IMR-90 (cell line): ENCODE measurements around the gene SSU72. TPM values are rescaled to one million over a fixed set of nuclear protein-coding genes. Genes with fewer than 3 reads are reported as not detected.

Source experiments
- ATAC-seq: fragments of 200-7000 bp; cut with Tn5 transposase; 2 replicates; pipeline ENCODE4 v1.9.1; 2020; ENCODE audit warnings: low read depth, mild to moderate bottlenecking, moderate library complexity
- BruUV-seq: library from RNA; stranded (reverse); fragments of 400-500 nt; replicated peaks from 2 replicates; lab custom pipeline; 2021; lab: Mats Ljungman, UMichigan
- CTCF ChIA-PET: fragments of 300-600 bp; formaldehyde crosslinking; extraction: SDS; loops from one replicate; lab custom pipeline; 2021; ENCODE audit warnings: antibody characterized with exemption; lab: Yijun Ruan, JAX
- POLR2A ChIA-PET: fragments of 300-600 bp; sonication (Branson Sonifier 250); formaldehyde crosslinking; loops from one replicate; lab custom pipeline; 2022; ENCODE audit warnings: antibody characterized with exemption; ENCODE audit not compliant: unreplicated experiment; lab: Charles Lee
- DNase-seq: peaks from one replicate; pipeline ENCODE4 v3.0.0; 2013
- H2AFZ ChIP-seq: replicated peaks from 2 replicates; pipeline ENCODE3; 2013; ENCODE audit warnings: low read length, mild to moderate bottlenecking; ENCODE audit not compliant: poor library complexity
- H2AK5ac ChIP-seq: 2 replicates; pipeline ENCODE4 v1.6.1; 2013; ENCODE audit warnings: low read depth, low read length, inconsistent platforms
- H2AK9ac ChIP-seq: replicated peaks from 2 replicates; pipeline ENCODE3; 2013; ENCODE audit warnings: mild to moderate bottlenecking, low read depth, low read length, moderate library complexity; ENCODE audit not compliant: poor library complexity
- H2BK120ac ChIP-seq: 2 replicates; pipeline ENCODE4 v1.6.1; 2013; ENCODE audit warnings: low read depth, low read length, inconsistent platforms
- H2BK15ac ChIP-seq: 3 replicates; pipeline ENCODE4 v1.6.1; 2013; ENCODE audit warnings: low read depth, low read length, inconsistent platforms
- H2BK20ac ChIP-seq: 2 replicates; pipeline ENCODE4 v1.6.1; 2013; ENCODE audit warnings: low read depth, mild to moderate bottlenecking, inconsistent platforms, low read length, moderate library complexity
- H2BK5ac ChIP-seq: 2 replicates; pipeline ENCODE4 v1.6.1; 2013; ENCODE audit warnings: mild to moderate bottlenecking, low read depth, low read length, inconsistent platforms; ENCODE audit not compliant: poor library complexity, severe bottlenecking
- H3K14ac ChIP-seq: replicated peaks from 2 replicates; pipeline ENCODE4 v1.6.1; 2013; ENCODE audit warnings: low read depth, low read length, inconsistent platforms
- H3K18ac ChIP-seq: 2 replicates; pipeline ENCODE4 v1.6.1; 2013; ENCODE audit warnings: low read depth, low read length, control low read depth
- H3K23ac ChIP-seq: 2 replicates; pipeline ENCODE4 v1.6.1; 2013; ENCODE audit warnings: low read depth, low read length, inconsistent platforms
- H3K27ac ChIP-seq: 2 replicates; pipeline ENCODE4 v1.5.1; 2013; ENCODE audit warnings: mild to moderate bottlenecking, control low read depth, low read length; ENCODE audit not compliant: insufficient read depth
- H3K27me3 ChIP-seq: 2 replicates; pipeline ENCODE4 v1.6.1; 2013; ENCODE audit warnings: low read length; ENCODE audit not compliant: control insufficient read depth, insufficient read depth
- H3K36me3 ChIP-seq: 2 replicates; pipeline ENCODE4 v1.6.1; 2013; ENCODE audit warnings: low read length, mixed read lengths; ENCODE audit not compliant: control insufficient read depth, insufficient read depth
- H3K4ac ChIP-seq: 2 replicates; pipeline ENCODE4 v1.6.1; 2013; ENCODE audit warnings: low read depth, low read length, inconsistent platforms
- H3K4me1 ChIP-seq: 2 replicates; pipeline ENCODE4 v1.6.1; 2013; ENCODE audit warnings: low read length, mixed read lengths; ENCODE audit not compliant: control insufficient read depth, insufficient read depth
- H3K4me2 ChIP-seq: 2 replicates; pipeline ENCODE4 v1.6.1; 2013; ENCODE audit warnings: low read depth, mild to moderate bottlenecking, control low read depth, low read length, moderate library complexity
- H3K4me3 ChIP-seq: 2 replicates; pipeline ENCODE4 v1.5.1; 2013; ENCODE audit warnings: low read depth, mild to moderate bottlenecking, control low read depth, low read length, moderate library complexity; ENCODE audit not compliant: insufficient read depth
- H3K56ac ChIP-seq: 2 replicates; pipeline ENCODE4 v1.6.1; 2013; ENCODE audit warnings: low read length, inconsistent platforms; ENCODE audit not compliant: insufficient read depth; ENCODE audit errors: extremely low read depth
- H3K79me1 ChIP-seq, 2 experiments: 2 replicates each; pipeline ENCODE4 v1.6.1; 2013; ENCODE audit warnings: low read length in 2 of 2, inconsistent platforms in 1 of 2, low read depth in 1 of 2
- H3K9ac ChIP-seq: 2 replicates; pipeline ENCODE4 v1.6.1; 2013; ENCODE audit warnings: low read depth, low read length, control low read depth
- H3K9me1 ChIP-seq: 2 replicates; pipeline ENCODE4 v1.6.1; 2013; ENCODE audit warnings: low read length, inconsistent platforms; ENCODE audit not compliant: insufficient read depth
- H3K9me3 ChIP-seq: 2 replicates; pipeline ENCODE4 v1.6.1; 2013; ENCODE audit warnings: low read length; ENCODE audit not compliant: control insufficient read depth, insufficient read depth
- H4K20me1 ChIP-seq: 2 replicates; pipeline ENCODE4 v1.6.1; 2013; ENCODE audit warnings: low read length, inconsistent platforms; ENCODE audit not compliant: insufficient read depth
- H4K5ac ChIP-seq: 2 replicates; pipeline ENCODE4 v1.6.1; 2013; ENCODE audit warnings: mild to moderate bottlenecking, low read depth, low read length, control low read depth
- H4K8ac ChIP-seq, 2 experiments: 2 replicates each; pipeline ENCODE4 v1.6.1; 2013; ENCODE audit warnings: low read depth in 2 of 2, low read length in 2 of 2, control low read depth in 1 of 2, inconsistent platforms in 1 of 2
- H4K91ac ChIP-seq: 2 replicates; pipeline ENCODE4 v1.6.1; 2013; ENCODE audit warnings: low read depth, low read length, inconsistent platforms; ENCODE audit not compliant: insufficient read depth
- CEBPB ChIP-seq: IDR thresholded peaks from 2 replicates; pipeline ENCODE4 v1.6.1; 2012; ENCODE audit warnings: low read depth, low read length, improper control_type of control experiment
- CHD1 ChIP-seq: IDR thresholded peaks from 2 replicates; pipeline ENCODE4 v1.6.1; 2012; ENCODE audit warnings: low read depth, low read length, improper control_type of control experiment
- MAFK ChIP-seq: IDR thresholded peaks from 2 replicates; pipeline ENCODE4 v1.6.1; 2012; ENCODE audit warnings: low read depth, low read length, improper control_type of control experiment
- RAD21 ChIP-seq: IDR thresholded peaks from 2 replicates; pipeline ENCODE4 v1.6.1; 2012; ENCODE audit warnings: low read length, improper control_type of control experiment
- RCOR1 ChIP-seq: IDR thresholded peaks from 2 replicates; pipeline ENCODE4 v1.6.1; 2012; ENCODE audit warnings: mild to moderate bottlenecking, low read length, improper control_type of control experiment; ENCODE audit not compliant: insufficient replicate concordance
- SMC3 ChIP-seq: fragments of 150-350 bp; IDR thresholded peaks from 2 replicates; pipeline ENCODE4 v1.6.1; 2016; ENCODE audit warnings: low read depth, mild to moderate bottlenecking, antibody characterized with exemption, low read length, moderate library complexity
- WGBS, 2 experiments: methylation state at CpG; one replicate each; pipeline versions ENCODE4 v1.1.5 to v1.1.7; 2013; ENCODE audit warnings: missing lambda C conversion rate in 2 of 2; ENCODE audit not compliant: insufficient read length in 1 of 2; ENCODE audit errors: extremely low coverage in 2 of 2; 5-methylcytosine and 5-hydroxymethylcytosine counted together
- dilution Hi-C: fragments of 300-500 bp; cut with HindIII; formaldehyde crosslinking; loops from one replicate; pipeline ENCODE4 v1.14.3; 2018; ENCODE audit warnings: low sequenced_read_pairs; ENCODE audit not compliant: unreplicated experiment
- in situ Hi-C: fragments of 300-500 bp; cut with MboI; formaldehyde crosslinking; loops from 3 replicates; pipeline ENCODE4 v1.14.3; 2019; ENCODE audit warnings: low sequenced_read_pairs, inconsistent platforms, mixed read lengths
- intact Hi-C: fragments of 100-400 bp; cut with micrococcal nuclease; formaldehyde crosslinking; loops from 2 replicates; pipeline ENCODE4 v1.10.0; 2022
- polyA plus RNA-seq, 3 experiments: library from polyadenylated mRNA; depleted of rRNA; stranded (reverse); fragments of >200 nt; gene quantifications; 2 replicates each; pipeline ENCODE4 v1.2.3, GENCODE V29; 2012; ENCODE audit warnings: low replicate concordance in 1 of 3
- total RNA-seq: library from RNA; depleted of rRNA; stranded (reverse); fragments of >200 nt; gene quantifications from 2 replicates; pipeline ENCODE4 v1.2.3, GENCODE V29; 2012
- TF ChIP-seq, protein P1 (sequence below): conservative IDR thresholded peaks from 2 replicates; pipeline ENCODE4 v1.5.1; 2012; ENCODE audit warnings: mild to moderate bottlenecking, low read depth, low read length, improper control_type of control experiment

The SSU72 gene
- total and polyA plus RNA-seq, 2 of the 4 experiments (the other 2 are of a cell fraction): 33.7 to 88.4 TPM

DNA sequence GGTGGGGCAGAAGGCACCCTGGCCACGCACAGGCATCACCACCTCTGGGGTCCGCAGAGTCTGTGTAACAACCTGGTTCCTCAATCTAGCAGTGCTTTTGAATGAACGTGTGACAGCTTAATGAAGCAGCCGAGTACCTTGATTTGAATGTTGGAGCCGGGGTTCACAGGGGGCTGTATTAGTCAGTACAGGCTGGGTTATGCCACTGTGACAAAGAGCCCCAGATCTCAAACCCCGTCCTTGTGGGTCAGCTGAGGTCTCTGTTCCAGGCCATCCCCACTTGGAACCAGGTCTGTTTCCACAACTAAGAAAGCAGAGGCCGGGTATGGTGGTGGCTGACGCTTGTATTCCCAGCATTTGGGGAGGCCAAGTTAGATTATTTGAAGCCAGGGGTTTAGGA lies 44.7 kb downstream of the SSU72 start:
- Histone ChIP-seq H2AFZ (no peak overlapping the region), H3K27me3 (no peaks in the 10 kb centered on the region), H3K4me2 (no peak overlapping the region), H3K9me3 (peaks cover 6% of the 10 kb centered on the region), H3K36me3 (peaks cover 38% of the 10 kb centered on the region), H3K79me1 (peaks cover 0 to 6% of the 10 kb centered on the region in 2 experiments; a peak in 2 of 4 replicates), H2BK5ac (no peak overlapping the region), H3K14ac (no peak overlapping the region), H3K9ac (no peak overlapping the region), H4K20me1 (peaks cover 3% of the 10 kb centered on the region; the same call in 1 of the 2 replicates), H3K23ac (no peak overlapping the region), H4K5ac (no peak overlapping the region), H2BK120ac (no peak overlapping the region), H2BK20ac (no peak overlapping the region), H3K4me3 (no peak overlapping the region), H3K56ac (no peak overlapping the region), H3K18ac (no peak overlapping the region), H3K4me1 (no peaks in the 10 kb centered on the region), H2AK9ac (no peak overlapping the region), H4K8ac (no peak overlapping the region), H3K9me1 (no peaks in the 10 kb centered on the region), H2BK15ac (no peak overlapping the region), H3K4ac (no peak overlapping the region), H4K91ac (no peak overlapping the region), H3K27ac (no peak overlapping the region), H2AK5ac (no peak overlapping the region)
- ATAC-seq (no peak), DNase-seq (no peak)
- CTCF ChIA-PET: no interaction called here
- dilution Hi-C loops (no loop called here), intact Hi-C loops (no loop called here), in situ Hi-C loops (no loop called here)
- WGBS, 2 experiments: no CpG with 5 or more reads among the region's 8 CpGs
- BruUV-seq: no TSS peak
- POLR2A ChIA-PET: no interaction called here
- TF ChIP-seq, protein P1, sequence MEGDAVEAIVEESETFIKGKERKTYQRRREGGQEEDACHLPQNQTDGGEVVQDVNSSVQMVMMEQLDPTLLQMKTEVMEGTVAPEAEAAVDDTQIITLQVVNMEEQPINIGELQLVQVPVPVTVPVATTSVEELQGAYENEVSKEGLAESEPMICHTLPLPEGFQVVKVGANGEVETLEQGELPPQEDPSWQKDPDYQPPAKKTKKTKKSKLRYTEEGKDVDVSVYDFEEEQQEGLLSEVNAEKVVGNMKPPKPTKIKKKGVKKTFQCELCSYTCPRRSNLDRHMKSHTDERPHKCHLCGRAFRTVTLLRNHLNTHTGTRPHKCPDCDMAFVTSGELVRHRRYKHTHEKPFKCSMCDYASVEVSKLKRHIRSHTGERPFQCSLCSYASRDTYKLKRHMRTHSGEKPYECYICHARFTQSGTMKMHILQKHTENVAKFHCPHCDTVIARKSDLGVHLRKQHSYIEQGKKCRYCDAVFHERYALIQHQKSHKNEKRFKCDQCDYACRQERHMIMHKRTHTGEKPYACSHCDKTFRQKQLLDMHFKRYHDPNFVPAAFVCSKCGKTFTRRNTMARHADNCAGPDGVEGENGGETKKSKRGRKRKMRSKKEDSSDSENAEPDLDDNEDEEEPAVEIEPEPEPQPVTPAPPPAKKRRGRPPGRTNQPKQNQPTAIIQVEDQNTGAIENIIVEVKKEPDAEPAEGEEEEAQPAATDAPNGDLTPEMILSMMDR: no peak
- TF ChIP-seq RCOR1 (no peak), CEBPB (no peak), MAFK (no peak), SMC3 (no peak), CHD1 (no peak), RAD21 (no peak)
